ENCODE results near the gene TTLL9.
"Not testable (repeated sequence)": the region's sequence is repeated elsewhere in the genome, so short reads cannot be mapped to it uniquely, and the experiment has no call there.

The TTLL9 gene, protein sequence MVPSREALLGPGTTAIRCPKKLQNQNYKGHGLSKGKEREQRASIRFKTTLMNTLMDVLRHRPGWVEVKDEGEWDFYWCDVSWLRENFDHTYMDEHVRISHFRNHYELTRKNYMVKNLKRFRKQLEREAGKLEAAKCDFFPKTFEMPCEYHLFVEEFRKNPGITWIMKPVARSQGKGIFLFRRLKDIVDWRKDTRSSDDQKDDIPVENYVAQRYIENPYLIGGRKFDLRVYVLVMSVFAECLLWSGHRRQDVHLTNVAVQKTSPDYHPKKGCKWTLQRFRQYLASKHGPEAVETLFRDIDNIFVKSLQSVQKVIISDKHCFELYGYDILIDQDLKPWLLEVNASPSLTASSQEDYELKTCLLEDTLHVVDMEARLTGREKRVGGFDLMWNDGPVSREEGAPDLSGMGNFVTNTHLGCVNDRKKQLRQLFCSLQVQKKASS

DNA sequence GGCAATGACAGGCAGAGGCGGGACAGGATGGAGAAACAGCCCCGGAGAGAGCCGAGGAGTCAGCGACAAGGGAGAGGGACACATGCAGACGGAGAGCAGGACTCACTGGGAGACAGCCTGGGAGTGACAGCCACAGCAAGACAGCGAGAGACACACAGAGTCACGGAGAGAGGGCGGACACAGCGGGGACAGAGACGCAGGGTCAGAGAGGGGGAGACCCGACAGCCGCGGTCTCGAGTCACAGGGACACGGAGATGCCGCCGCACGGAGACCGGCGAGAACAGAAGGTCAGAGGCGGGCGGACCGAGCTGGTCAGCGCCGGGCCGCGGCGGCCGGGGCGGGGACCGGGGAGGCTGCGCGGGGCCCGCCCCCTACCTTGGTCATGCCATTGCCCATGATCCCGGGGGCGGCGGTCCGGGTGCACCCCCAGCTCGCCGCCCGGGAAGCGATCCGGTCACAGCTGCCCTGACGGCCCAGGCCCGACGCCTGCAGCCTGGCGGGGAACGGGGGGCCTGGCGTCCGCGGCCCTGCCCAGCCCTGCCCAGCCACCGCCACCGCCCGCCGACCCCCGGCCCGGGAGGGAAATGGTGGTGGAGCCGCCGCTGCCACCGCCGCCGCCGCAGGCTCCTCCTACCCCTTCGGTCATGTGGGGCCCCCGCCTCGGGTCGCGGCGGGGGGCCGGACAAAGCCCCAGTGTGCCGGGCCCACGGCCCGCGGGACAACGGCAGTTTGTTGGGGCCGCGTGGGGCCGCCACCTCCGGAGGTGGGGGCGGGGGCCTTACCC, at the start of gene TTLL9, which contains the start of gene DUSP15:
TTLL9 (plus strand) TSS at position 693 of the 784 bp plus-strand sequence. CDS start 493 bp downstream, outside the sequence.
DUSP15 (minus strand) TSS at position 586 of the 784 bp plus-strand sequence; CDS start at position 396, 190 bp downstream.
- H3K4me3 ChIP-seq (ENCODE audit: low read depth, low read length): peak within 1 kb of the TSS; percentile 65

DNA sequence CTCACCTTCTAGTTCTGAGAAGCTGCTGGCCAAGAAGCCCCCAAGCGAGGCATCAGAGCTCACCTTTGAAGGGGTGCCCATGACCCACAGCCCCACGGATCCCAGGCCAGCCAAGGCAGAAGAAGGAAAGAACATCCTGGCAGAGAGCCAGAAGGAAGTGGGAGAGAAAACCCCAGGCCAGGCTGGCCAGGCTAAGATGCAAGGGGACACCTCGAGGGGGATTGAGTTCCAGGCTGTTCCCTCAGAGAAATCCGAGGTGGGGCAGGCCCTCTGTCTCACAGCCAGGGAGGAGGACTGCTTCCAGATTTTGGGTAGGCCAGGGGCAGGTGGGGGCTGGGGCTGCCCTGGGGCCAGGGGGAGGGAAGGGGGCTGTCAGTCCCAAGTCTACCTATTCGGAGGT, 49.0 kb upstream of the TTLL9 start:
- H3K4me3 ChIP-seq (ENCODE audit: low read depth, low read length): no peak overlapping the region

DNA sequence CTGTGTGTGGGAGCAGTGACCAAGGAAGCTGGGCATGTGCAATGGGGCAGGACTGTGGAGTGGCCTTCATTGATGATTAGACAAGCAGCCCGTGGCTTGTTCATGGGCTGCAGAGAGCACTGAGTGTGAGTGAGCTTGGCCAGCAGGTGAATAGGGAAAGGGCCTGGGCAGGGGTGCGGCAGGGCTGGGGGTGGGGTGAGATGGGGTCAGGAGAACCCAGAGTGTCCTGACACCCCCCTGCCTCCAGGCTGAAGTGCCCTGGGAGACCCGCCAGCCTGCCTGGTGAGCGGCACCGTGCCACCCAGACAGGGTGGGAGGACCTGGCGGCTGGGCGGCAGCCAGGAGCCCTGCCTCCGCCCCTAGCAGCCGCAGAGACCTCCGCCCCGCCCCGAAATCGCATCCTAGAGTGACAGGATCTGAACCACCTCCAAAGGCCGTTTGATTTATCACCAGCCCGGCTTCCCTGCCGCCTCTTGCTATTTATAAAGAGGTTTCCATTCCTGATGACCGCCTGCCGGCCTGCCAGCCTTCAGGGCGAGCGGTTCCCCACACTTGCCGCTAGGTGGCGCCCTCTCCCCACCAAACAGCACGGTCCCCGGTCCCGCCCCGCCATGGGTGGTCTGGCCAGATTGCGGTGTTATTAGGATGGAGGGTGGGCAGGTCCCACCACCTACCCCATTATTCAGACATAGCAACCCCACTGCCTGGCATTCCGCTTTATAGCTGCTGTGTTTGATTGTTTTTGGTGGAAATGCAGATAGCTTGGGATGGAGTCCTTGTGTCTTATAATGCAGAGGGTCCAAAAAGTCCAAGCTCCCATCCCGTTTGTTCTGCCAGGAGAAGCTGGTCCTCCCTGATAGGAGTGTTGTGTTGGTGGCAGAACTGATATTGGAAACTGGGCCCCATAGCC, 47.8 kb upstream of the TTLL9 start:
- no peak overlapping the region for H3K4me3 ChIP-seq (ENCODE audit: low read depth, low read length)

DNA sequence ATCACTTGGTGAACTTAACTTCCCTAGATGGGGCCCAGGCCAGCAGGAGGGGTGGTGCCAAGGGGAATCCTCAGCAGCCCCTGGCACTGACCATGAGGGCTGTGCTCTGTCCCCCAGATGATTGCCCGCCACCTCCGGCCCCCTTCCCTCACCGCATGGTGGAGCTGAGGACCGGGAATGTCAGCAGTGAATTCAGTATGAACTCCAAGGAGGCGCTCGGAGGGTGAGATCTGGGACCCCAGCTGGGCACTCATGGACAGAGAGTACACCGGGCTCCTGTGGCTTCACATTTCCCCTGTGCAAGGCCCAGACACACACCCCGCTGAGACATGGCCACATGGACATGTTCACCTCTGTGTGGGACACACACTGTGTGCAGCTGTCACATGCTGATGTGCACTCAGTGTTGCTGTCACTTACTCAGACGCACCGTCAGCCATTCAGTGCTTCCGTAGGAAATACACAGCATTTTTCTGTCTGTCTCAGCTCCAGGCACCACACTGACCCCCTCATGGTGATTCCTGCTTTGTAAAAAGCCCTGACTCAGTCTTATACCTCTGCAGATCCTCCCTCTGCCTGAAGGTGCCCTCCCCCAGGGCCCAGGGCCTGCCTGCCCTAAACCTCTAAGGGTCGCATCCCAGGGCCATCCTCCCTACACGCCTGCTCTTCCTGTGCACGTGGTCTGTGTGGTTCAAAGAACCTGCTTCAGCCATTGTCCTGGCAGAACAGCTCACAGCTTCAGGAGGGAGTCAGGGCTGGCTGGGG, 46.9 kb upstream of the TTLL9 start:
- H3K4me3 ChIP-seq (ENCODE audit: low read depth, low read length): no peak overlapping the region

DNA sequence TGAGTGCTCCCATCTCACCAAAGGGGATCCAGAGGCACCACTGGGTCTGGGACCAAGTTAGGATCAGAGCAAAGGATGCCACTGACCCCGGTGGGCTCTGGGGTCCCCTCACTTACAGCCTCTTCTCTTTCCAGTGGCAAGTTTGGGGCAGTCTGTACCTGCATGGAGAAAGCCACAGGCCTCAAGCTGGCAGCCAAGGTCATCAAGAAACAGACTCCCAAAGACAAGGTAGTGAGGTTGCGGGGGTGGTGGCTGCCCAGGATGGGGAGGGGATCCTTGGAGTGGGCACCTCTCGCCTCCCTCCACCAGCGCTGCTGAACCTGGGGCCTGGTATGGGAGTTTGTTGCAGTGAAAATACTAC, 46.3 kb upstream of the TTLL9 start:
- H3K4me3 ChIP-seq (ENCODE audit: low read depth, low read length): no peak overlapping the region

DNA sequence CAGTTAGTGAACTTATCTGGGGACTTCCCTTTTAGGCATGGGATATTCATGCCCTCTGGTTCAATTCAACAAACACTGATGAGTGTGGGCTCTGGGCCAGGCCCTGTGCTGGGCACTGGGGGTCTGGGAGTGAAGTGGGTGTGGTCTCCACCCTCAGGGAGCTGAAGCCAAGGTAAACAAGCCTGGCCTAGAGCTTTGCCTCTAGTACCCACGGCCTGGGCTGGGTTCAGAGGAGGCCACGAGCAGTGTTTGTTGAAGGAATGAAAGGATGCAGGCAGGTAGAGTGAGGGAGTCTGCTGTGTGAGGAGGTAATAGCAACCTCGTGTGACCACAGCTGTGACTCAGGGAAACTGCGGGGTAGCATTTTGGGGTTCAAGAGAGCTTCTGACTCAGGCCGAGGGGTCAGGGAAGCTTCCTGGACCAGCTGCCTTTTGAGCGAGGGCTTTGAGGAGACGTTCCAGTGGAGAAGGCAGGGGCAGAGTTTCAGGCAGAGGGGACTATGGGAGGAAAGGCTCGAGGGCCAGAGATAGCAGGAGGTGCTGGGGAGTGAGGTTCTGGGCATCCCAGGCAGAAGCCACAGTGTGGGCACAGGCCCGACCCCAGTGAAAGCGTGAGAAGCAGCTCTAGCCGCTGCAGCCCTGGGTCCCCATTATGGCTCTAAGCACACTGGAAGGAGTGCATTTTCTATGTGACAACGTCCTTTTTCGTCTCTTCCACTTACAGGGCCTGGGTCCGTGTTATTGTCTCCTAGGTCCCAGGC, 45.7 kb upstream of the TTLL9 start:
- H3K4me3 ChIP-seq (ENCODE audit: low read depth, low read length): no peak overlapping the region

DNA sequence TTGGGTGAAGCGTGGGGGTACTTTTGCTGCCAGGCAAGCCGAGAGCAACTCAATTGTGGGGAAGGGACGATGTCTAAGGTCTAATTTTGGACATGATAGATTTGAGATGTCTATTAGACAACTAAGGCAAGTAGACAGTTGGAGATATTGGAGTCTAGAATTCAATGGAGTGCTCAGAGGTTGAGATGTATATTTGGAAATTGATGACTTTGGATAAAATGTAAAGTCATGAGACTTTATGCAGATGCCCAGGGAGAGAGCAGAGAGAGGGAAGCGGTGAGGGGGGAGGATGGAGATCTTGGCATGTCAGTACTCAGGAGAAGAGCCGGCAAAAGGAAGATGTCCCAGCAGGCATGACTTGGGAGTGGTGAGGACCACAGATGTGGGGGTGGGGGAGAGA, 44.4 kb upstream of the TTLL9 start:
- H3K4me3 ChIP-seq (ENCODE audit: low read depth, low read length): no peak overlapping the region

DNA sequence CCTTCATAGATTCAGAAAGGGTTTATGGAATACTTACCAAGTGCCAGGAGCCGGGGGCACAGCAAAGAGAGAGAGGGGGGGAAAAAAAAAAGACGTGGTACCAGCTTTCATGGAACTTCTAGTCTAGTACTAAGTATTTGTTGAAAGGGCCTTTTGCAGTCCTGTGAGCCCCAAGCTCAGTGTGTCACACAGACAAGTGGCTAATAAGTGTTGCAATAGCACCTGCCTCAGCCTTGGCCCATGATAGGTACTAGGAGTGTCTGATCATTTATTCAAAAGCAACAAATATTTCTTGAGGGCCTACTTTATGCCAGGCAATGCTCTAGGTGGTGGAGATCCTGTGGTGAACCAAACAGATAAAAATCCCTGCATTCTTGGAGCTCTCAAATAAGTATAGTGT, 43.4 kb upstream of the TTLL9 start:
- no peak overlapping the region for H3K4me3 ChIP-seq (ENCODE audit: low read depth, low read length)

DNA sequence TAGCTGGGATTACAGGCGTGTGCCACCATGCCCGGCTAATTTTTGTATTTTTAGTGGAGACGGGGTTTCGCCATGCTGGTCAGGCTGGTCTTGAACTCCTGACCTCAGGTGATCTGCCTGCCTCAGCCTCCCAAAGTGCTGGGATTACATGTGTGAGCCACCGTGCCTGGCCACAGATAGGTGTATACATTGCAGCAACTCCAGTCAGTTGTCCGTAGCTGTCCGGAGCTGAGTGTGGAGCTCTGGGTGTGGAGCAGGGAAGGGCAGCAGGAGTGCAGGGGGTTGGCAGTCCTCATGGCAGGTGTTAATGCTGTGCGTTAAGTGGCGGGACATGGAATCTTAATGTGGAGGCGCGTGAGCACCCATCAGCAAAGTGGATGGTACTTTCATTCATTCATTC, 42.4 kb upstream of the TTLL9 start:
- H3K4me3 ChIP-seq (ENCODE audit: low read depth, low read length): not testable (repeated sequence)

DNA sequence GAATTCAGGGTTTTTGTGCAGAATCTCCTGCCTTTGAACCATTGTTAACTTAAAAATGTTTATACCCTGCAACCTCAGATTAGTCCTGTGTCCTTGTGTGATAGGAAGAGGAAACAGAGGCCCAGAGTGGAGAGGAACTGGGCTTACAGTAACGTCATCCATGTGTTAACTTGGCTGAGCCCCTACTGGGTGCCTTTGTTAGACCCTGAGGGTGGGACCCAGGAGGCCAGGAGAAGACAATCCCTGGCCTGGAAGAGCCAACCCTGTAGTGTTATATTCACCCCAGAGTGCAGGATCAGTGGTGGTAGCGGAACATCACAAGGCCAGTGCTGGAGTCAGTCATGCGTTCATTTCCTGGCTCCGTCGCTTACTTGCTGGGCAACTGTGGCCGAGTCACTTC, 40.7 kb upstream of the TTLL9 start:
- H3K4me3 ChIP-seq (ENCODE audit: low read depth, low read length): no peak overlapping the region

DNA sequence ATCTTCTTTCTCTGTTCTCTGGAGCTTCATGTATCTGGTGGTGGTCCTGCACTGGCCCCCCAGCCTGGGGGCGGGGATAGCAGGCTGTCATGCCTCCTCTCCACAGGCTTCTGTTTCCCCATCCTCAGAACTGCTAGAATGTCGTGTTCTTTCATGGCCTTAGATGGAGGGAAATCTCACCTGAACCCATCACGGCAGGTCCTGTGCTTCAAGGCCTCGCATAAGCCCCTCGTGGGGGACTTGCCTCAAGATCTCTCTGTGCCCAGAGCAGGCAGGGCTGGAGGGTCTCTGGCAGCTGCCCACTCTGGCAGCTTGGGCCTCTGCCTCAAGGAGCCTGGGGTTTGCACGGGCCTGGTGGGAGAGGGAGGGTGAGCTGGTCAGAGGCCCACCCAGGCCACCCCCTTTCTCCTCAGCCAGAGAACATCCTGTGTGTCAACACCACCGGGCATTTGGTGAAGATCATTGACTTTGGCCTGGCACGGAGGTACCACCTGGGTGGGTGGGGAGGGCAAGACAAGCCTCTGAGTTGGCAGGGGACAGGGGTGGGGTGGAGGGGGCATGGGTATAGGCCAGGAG, 39.9 kb upstream of the TTLL9 start:
- no peak overlapping the region for H3K4me3 ChIP-seq (ENCODE audit: low read depth, low read length)

DNA sequence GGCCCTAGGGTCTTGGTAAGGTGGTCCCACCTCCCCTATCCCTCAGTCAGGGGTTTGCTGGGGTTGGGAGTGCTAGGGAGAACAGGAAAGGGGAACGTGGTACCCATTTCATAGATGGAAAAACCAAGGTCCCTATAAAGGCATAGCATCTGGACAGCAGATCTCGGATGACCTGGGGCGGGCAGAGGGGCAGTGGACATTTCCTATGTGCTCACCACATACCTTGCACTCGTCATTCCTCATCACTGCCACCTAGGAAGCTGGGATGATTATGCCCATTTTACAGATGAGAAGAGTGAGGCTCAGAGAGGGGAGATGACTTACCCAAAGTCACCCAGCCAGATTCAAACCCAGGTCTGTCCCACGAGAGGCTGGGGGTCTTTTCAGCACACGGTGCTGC, 39.2 kb upstream of the TTLL9 start:
- H3K4me3 ChIP-seq (ENCODE audit: low read depth, low read length): no peak overlapping the region

DNA sequence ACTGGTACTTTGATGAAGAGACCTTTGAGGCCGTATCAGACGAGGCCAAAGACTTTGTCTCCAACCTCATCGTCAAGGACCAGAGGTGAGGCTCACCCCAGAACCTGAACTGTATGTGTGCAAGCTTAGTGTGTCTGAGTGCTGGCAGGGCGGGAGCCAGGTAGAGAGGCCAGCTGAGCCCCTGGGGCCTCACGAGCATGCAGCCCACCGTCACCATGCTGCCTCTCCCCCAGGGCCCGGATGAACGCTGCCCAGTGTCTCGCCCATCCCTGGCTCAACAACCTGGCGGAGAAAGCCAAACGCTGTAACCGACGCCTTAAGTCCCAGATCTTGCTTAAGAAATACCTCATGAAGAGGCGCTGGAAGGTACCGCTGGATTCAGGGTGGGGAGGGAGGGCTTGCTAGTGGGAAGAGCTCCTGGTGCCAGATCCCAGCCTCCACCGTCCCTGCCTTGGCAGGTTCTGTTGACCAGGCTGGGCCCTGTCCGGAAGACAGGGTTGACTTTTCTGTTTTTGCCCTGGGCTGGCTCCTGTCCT, 38.6 kb upstream of the TTLL9 start:
- no peak overlapping the region for H3K4me3 ChIP-seq (ENCODE audit: low read depth, low read length)

DNA sequence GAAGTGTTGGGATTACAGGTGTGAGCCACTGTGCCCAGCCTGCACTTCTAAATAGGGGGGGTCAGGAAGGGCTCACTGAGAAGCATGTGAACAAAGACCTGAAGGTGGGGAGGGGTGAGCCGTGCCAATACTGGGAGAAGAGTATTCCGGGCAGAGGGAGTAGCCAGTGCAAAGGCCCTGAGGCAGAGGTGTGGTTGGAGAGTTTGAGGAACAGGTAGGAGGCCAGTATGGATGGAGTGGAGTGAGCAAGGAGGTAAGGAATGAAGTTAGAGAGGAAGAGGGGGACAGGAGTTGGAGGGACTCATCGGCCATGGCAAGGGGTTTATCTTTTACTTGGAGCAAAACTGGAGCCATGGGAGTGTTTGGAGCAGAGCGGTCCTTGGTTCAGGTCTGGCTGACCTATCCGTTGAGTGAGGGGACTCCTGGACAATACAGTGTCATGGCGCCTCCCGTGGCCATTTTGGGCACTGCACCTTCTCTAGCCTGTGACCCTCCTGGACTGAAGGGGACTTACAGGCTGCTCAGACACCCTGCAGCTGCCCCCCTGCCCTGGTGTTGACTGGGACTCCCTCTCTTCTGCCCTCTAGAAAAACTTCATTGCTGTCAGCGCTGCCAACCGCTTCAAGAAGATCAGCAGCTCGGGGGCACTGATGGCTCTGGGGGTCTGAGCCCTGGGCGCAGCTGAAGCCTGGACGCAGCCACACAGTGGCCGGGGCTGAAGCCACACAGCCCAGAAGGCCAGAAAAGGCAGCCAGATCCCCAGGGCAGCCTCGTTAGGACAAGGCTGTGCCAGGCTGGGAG, 37.1 kb upstream of the TTLL9 start:
- H3K4me3 ChIP-seq (ENCODE audit: low read depth, low read length): no peak overlapping the region

DNA sequence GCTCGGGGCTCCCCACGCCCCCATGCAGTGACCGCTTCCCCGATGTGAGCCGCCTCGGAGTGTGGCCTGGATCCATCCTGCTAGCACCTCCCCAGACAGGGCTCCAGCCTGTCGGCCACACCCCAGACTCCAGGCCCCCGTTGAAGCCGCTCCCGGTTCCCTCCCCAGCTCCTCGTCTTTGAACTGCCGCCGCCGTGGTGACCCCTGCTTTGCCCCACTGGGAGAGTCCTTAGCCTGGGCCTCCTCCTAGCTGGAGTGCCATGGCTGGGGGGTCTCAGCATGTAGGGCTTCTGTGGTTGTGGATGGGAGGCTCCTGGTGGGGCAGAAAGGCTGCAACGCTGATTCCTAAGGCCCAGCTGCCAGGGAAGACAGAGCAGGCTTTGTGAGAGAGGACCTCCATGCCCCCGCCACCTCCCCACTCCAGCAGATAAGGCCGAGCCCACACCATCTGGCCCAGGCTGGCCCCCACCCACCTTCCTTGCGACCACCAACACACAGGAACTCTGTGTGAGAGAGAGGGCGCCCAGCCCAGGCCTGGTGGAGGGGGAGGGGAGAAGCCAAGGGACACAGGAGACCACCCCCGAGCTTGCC, 36.4 kb upstream of the TTLL9 start:
- no peak overlapping the region for H3K4me3 ChIP-seq (ENCODE audit: low read depth, low read length)

DNA sequence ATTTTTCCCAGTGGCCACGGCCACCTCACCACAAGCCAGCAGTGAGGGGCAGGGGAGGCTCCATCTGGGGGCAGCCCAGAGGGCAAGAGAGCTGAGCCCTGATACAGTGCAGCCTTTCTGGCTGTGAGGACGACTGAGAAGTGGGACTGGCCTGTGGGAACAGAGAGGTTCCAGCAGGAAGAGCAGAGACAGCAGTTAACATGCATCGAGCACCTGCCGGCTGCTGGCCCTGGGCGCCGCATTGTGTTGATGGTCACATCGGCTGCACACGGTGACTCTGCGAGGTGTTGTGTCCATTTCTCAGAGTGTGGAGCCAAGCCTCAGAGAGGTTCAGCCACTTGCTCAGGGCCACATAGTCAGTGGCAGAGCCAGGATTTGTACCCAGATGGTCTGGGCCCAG, 34.9 kb upstream of the TTLL9 start:
- no peak overlapping the region for H3K4me3 ChIP-seq (ENCODE audit: low read depth, low read length)

DNA sequence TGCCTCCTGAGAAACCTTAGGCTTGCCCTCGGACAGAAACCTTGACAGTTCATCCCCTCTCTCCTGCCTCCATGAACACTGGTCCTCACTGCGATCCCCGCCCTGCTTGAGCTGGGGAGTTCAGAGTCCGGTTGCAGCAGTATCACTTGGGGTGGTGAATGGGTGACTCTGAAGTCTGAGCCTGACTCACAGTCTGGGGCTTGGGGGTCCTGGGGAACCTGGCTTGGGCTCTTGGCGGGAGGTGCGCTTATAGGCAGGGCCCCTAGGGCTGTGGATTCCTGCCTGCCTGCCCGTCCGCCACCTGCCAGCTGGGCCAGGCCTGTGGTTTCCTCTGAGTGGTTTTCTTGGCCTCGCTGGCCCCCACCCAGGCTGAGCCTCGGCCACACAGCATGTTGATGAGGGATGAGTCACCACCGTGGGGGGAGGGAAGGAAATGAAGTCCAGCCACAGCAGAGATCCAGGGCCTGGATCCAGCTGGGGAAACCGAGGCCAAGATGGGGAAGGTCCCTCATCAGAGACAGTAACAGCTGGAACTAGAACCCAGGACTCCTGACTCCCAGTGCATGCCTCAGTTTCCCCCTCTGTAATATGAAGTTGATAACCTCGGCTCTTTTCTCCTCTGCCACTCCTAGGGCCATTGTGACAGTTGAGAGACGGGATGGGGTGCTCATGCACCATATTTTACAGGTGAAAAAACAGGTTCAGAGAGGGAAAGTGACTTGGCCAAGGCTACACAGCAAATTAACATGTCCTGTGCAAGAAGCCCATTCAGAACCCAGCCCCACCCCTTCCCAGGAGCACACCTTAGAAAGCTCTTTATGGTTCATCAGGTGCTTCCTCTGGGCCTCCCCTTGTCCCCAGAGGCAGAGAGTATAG, 34.2 kb upstream of the TTLL9 start:
- H3K4me3 ChIP-seq (ENCODE audit: low read depth, low read length): no peak overlapping the region
